NCI-H1417 (cell line): Measurements from ENCODE around the gene EXOC3.
"Not testable (repeated sequence)": the region's sequence is repeated elsewhere in the genome, so short reads cannot be mapped to it uniquely, and the experiment has no call there.

Experiments used
- DNase-seq, 3 experiments: peaks; one replicate each; lab custom pipeline; 2025; lab: John Stamatoyannopoulos, UW

Gene EXOC3

DNA sequence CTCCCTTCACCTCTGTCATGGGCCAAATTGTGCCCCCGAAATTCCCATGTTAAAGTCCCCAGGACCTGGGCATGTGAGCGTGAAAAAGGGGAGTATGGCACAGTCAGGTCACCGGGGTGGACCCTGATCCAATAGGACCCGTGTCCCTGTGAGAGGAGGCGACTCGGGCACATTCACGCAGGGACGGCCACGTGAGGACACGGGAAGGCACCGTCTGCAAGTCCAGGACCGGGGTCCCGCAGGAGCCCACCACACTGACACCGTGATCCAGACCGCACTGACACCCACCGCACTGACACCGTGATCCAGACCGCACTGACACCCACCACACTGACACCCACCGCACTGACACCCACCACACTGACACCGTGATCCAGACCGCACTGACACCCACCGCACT is 43.6 kb downstream of the EXOC3 start:
- DNase-seq = not testable (repeated sequence)

GRCh38 chr5:488241-488640 is 45.3 kb downstream of the EXOC3 start:
- no peak for DNase-seq

- DNase-seq = no peak
Measured at GRCh38 chr5:488744-489688, 46.0 kb downstream of the EXOC3 start.

- DNase-seq = no peak
Measured at GRCh38 chr5:489689-490080, 46.7 kb downstream of the EXOC3 start.

- peak in 2 of 3 experiments; percentile 73 to 85 for DNase-seq
Measured at GRCh38 chr5:490116-491106, 47.4 kb downstream of the EXOC3 start.

- peak in 2 of 3 experiments; percentile 50 to 56 for DNase-seq
Measured at GRCh38 chr5:491119-491855, 48.3 kb downstream of the EXOC3 start.

DNA sequence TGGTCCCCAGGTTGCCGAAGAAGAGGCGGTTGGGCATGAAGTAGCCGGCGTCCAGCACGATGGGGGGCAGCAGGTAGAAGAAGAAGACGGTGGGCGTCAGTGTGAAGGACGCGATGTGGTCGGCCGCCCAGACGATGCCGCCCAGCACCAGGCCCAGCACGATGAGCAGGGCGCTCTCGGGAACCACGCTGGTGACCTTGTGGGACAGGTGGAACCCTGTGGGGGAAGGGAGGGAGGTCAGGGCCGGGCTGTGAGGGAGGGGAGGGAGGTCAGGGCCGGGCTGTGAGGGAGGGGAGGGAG is 48.8 kb downstream of the EXOC3 start:
- DNase-seq = no peak

- no peak for DNase-seq
Measured at GRCh38 chr5:492314-492893, 49.4 kb downstream of the EXOC3 start.

GRCh38 chr5:493119-493701 is 50.2 kb downstream of the EXOC3 start:
- peak in 1 of 3 experiments; percentile 50 for DNase-seq

- DNase-seq = no peak
Measured at GRCh38 chr5:493758-494157, 50.8 kb downstream of the EXOC3 start.

GRCh38 chr5:494667-495255 is 51.8 kb downstream of the EXOC3 start:
- no peak for DNase-seq

DNA sequence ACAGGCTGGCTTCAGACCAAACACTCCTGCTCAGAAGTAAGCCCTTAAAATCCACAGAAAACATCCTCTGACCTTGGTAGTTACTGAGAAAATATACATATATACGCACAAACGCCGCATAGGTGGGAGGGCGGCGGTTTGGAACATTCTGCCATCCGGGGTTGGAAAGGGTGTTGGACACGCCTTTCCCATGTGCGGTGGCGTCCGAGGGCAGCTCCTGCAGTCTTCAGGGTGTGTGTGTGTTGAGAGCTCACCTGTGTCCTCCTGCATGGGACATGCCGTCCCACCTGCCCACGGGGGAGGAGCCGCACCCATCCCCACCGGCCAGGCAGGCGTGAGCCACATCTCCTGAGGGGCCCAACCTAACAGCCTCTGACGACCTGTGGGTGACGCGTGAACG is 53.1 kb downstream of the EXOC3 start:
- no peak for DNase-seq

GRCh38 chr5:497090-497700 is 54.2 kb downstream of the EXOC3 start:
- no peak for DNase-seq

GRCh38 chr5:497871-498509 is 55.0 kb downstream of the EXOC3 start:
- DNase-seq = no peak

DNA sequence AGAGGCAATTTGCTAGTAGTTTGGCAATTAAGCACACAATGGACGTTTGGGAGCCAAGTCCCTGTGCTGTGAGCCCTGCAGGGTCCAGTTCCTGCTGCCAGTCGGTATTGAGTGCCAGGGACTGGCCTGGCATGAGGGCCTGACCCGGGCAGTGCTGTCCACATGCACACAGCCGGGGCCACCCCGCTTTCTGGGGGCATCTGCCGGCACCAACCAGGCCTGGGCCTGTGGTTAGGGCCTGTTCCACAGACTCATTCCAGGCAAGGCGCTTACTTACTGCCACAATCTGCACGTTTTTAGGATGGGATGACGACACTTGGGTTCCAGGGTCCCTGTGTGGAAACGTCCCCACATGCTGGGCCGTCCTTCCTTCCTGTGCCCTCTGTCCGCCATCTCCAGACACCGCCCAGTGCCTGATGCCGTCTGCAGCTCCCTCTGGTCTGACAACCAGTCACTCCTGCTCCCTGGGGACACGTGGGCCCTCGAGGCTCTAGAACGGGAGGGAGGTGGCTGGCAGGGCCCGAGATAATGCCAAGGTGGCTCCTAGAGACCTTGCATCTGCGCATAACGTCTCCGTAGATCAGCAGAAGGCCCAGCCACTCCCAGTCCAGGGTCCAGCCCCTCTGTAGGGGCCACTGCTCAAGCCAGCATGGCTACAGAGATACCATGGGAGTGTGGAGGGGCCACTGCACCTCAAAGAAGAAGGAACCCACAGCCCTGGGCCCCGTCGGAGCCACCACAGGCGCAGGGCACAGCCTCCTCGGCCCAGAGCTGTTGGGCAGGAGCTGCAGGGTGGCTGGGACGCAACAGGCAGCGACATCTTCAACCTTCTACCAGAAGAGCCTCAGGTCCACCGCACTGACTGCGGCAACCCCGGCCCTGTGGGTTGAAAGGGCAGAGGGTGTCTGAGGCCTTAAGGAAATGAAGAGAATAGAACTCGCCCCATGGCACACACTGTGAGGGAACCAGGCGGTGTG is 56.5 kb downstream of the EXOC3 start:
- peak in 1 of 3 experiments; percentile 29 for DNase-seq

GRCh38 chr5:500491-500890 is 57.5 kb downstream of the EXOC3 start:
- DNase-seq = no peak

- DNase-seq = peak in 1 of 3 experiments; percentile 31
Measured at GRCh38 chr5:501105-501830, 58.3 kb downstream of the EXOC3 start.

GRCh38 chr5:501831-502184 is 58.8 kb downstream of the EXOC3 start:
- no peak for DNase-seq
